KBM-7 (cell line): ENCODE data around the gene TTC9C.
"Not testable (repeated sequence)": the region's sequence is repeated elsewhere in the genome, so short reads cannot be mapped to it uniquely, and the experiment has no call there.

Source experiments
- DNase-seq: peaks from one replicate; pipeline ENCODE4 v3.0.0-alpha.2; 2015
- in situ Hi-C: fragments of 300-500 bp; cut with MboI; formaldehyde crosslinking; loops from 2 replicates; pipeline ENCODE4 v1.14.3; 2020; ENCODE audit warnings: low sequenced_read_pairs, low pct_unique_long_range_greater_than_20kb, mixed read lengths

TTC9C gene, protein sequence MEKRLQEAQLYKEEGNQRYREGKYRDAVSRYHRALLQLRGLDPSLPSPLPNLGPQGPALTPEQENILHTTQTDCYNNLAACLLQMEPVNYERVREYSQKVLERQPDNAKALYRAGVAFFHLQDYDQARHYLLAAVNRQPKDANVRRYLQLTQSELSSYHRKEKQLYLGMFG

DNA sequence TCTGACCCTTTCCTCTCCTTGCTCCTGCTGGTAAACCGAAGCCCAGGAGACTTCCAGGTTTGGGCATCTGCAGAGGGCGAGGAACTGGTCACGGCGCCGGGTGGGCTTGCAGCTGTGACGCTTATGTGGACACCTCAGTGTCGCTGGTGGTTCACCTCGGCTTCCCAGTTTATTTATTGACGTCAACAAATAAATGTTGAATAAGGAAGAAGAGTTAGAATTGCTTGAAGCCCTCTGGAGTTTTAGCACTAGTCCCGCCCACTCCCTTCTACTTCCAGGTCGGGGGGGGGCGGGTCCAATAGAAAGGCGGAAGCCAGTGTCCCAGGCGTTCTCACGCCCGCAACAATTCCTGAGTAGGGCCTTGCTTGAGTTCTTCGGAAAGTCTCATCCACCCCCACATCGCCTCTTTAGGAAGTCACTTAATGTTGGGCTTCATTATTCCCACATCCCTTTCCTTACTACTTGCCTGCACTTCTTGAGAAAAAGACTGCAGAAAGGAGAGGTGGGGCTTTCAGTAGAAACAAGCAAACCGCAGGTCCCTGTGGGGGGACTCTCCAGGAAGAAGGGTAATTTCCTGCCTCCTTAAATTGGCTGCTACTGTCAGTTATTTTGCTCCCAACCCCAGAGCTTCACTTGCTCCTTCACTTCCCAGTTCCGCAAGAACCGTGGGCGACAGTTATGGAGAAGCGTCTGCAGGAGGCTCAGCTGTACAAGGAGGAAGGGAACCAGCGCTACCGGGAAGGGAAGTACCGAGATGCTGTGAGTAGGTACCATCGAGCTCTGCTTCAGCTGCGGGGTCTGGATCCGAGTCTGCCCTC, at the start of gene TTC9C:
Gene TTC9C (plus strand): TSS at position 316 of the 818 bp plus-strand sequence. CDS start 363 bp downstream, at position 679.
- in situ Hi-C loops: no loop called here
- DNase-seq: peak; percentile 93

DNA sequence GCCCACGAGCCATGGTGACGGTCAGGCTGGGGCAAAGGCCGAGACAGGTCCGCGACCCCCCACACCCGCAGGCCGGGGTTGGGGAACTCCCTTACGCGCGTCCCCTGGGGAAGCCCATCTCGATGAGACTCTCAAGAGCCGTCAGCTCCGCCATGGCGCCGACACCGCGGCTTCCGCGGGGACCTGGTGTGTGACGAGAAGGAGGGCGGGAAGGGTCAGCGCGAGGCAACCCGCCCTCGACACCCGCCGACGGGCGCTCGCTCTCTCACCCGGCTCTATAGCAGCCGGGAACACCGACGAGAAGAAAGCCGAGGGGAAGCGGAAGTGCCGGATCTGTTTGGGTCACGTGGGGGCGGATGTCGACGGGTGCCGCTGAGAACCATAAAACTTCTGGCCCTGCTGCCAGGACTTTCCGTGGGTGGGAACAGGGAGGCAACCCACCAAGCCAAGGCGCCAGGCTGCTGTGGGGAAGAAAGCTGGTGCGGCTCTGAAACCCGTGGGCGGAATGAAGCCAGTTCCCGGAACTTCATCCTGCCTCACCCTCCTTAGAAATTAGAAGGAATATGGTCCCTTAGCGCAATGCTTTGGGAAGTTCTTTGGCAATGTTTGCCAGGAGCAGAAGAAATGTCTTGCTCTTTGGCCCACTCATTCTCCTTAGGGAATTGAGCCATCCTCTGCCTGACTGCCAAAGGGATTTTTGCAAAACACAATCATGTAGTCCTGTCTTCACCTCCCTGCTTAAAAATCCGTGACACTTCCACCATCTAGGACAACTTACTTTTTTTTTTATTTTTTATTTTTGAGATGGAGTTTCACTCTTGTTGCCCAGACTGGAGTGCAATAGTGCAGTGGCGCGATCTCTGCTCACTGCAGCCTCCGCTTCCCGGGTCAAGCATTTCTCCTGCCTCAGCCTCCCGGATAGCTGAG, 49.3 kb upstream of the TTC9C start, which contains the start of gene UBXN1:
Gene UBXN1 (minus strand): TSS at position 304 of the 927 bp plus-strand sequence. CDS start 150 bp downstream, at position 154.
- DNase-seq: peak; percentile 91
- in situ Hi-C loops: loop anchor here (25.0 kb wide), 1 partner anchor 292 kb away; no protein-coding TSS in a partner anchor

DNA sequence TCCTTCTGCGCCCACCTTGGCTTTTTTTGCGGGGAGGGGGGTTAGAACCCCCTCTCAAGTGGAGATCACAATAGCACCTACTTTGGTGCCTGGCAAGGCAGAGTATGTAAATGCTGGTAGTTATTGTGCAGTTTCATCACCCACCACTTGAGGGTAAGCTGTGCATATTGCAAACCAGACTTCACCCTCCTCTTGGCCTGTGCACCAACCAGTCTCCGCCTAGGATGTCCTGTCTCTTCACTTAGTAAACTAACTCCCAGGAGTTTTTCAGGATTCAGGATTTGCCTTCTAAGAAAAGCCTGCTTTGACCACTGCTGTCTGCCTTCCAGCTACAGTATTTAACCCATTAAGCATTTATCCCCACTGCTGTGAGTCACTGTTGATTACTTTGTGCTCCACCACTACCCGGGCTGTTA, 47.5 kb upstream of the TTC9C start:
- in situ Hi-C loops: loop anchor here (25.0 kb wide), 1 partner anchor 294 kb away; no protein-coding TSS in a partner anchor
- peak; percentile 72 for DNase-seq

- in situ Hi-C loops: loop anchor here (25.0 kb wide), 1 partner anchor 295 kb away; no protein-coding TSS in a partner anchor
Measured at GRCh38 chr11:62682518-62682917, 45.8 kb upstream of the TTC9C start.

DNA sequence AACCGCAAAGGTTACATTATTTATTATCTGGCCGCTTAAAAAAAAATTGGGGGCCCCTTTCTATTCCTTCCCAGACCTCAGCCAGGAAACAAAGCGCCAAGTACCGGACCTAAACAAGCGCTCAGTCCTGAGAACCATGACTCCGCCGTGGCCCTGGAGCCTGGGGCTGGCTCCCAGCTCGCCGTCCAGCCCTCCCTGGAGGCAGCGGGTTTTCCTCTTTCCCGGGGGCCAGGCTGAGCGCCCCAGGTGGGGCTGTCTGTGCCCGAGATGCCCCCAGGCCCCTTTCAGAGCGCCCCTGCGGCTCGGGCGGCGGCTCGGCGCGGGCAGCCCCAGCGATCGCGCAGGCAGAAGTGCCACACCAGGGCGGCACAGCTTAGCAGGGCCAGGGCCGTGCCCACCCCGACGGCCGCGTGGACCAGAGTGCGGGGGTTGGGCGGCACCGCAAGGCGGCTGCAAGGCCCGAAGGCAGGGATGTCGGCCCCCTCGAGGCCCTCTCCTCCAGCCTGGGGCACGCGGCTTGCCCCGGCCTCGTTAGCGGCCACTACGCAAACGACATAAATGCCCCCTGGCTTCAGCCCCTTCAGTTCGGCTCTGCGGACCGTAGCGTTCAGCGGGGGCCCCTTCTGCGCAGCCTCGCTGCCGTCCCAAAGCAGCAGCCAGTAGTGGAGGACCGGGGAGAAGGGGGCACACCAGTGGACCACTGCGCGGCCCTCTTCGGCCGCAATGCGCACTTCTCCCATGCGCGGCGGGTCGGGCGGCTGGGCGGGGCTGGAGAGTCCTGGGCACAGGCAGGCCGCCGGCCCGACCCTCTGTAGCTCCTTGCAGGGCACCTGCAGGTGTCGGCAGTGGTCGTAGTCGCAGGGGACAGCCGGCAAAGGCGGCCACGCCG, 40.5 kb upstream of the TTC9C start:
- in situ Hi-C loops: loop anchor here (25.0 kb wide), 1 partner anchor 300 kb away; no protein-coding TSS in a partner anchor

More at GRCh38 chr11:62682518-62682917, 45.8 kb upstream of the TTC9C start:
- no peak for DNase-seq

DNA sequence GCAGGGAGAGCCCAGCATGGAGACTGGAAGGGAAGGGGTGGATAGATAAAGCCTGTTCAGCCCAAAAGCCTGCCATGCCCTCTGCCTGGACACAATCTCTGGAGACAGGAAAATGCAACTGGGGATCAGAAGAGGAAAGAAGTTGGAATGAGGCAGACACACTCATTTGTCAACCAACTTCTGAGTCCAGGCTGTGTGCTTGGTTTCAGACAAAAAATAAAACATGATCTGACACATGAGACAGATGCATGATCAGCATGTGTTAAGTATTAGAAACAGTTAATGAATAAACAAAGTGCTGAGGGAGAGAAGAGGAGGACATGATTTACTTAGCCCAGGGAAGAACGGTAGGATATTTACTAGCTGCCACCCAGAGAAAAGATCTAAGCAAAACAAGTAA, 39.8 kb upstream of the TTC9C start:
- in situ Hi-C loops: loop anchor here (25.0 kb wide), 1 partner anchor 301 kb away; no protein-coding TSS in a partner anchor
- DNase-seq: no peak

More for the DNA sequence above, 40.5 kb upstream of the TTC9C start:
- DNase-seq: no peak

DNA sequence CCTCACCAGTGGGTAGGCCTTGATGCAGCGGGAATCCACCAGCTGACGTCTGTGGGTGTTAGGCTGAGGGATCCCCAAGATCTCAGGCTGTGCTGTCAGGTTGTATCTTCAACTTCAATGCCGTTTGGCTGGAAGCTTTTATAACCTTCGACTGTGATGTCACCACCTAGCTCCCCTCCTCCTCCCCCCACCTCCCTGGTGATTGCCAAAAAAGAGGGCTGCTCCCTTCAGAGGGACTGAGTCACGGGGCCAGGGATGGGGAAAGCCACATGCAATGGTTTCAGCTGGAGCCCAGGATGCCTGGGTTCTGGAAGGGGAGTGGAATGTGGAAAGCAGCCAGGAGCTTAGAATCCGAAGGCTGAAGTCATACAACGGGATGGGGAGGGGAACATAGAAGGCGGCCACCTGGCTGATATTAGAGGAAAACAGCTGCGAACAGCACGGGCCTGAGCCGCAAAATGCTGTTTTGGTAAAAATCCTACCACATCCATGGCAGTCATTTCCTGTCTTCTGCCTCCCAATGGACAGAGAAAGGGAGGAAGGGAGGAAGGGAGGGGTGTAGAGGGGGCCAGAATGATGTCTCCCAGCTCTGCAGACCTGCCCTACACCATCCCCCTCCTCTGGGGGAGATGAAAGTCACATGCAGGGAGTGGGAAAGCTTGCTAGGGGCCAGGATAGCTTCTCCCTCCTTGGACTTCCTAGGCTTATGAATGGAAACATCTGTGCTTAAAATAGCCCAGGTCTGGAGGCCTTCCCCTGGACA, 38.7 kb upstream of the TTC9C start, which contains the start of gene LRRN4CL:
Gene LRRN4CL (minus strand): TSS at position 110 of the 763 bp plus-strand sequence. CDS start 1,022 bp downstream, outside the sequence.
- in situ Hi-C loops: loop anchor here (25.0 kb wide), 1 partner anchor 302 kb away; no protein-coding TSS in a partner anchor
- no peak for DNase-seq

GRCh38 chr11:62693624-62694023, 34.7 kb upstream of the TTC9C start:
- in situ Hi-C loops: loop anchor here (25.0 kb wide), 1 partner anchor 306 kb away; no protein-coding TSS in a partner anchor

GRCh38 chr11:62694455-62695167, 33.7 kb upstream of the TTC9C start:
- in situ Hi-C loops: loop anchor here (25.0 kb wide), 1 partner anchor 307 kb away; no protein-coding TSS in a partner anchor
- peak; percentile 73 for DNase-seq

More at GRCh38 chr11:62693624-62694023, 34.7 kb upstream of the TTC9C start:
- DNase-seq: not testable (repeated sequence)

GRCh38 chr11:62702246-62702645, 26.0 kb upstream of the TTC9C start:
- no peak for DNase-seq
- in situ Hi-C loops: no loop called here

GRCh38 chr11:62703921-62704320, 24.4 kb upstream of the TTC9C start:
- in situ Hi-C loops, DNase-seq: not testable (repeated sequence)

GRCh38 chr11:62705413-62705812, 22.9 kb upstream of the TTC9C start:
- in situ Hi-C loops: no loop called here
- DNase-seq: no peak

DNA sequence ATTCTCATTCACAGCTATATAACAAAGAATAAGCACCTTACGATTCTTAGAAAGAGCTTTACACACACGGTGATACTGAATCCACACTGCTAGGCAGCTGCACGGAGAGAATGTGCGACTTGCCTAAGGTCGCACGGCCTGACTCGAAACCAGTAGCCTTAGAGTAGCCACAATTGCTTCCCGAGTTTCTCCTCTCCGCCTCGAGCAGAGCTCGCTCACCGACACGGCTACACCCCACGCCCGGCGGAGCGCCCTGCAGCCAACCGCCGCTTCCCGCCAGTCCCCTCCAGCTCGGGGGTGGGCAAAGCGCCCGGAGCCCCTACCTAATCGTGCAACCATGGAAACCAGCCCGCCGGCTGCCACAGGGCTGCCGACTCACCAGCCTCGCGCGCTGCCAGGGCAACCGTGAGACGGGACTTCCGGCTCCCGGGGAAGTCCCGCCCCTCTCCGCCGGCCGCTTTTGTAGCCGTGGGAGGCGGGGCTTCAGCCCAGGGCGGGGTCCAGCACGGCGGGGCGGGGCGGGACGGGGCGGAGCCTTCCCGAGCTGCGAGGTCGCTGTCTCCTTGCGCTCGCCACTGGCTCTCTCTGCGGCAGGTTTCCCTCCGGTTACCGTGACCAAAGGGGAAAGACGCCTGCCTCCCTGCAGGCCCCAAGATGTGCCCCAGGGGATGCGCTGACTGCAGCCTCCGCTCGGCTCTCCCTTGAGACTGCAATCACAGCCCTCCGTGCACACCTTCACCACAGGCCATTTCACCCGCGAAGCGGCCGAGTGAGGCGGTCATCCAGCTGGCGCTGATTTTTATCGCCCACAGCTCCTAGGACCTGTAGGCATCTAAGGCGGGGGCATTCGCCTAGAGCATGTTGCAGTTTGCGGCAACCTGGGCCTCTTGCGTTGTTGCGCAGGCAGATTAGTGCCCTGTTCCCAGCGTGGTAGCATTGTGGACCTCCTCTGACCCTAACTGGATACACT, 22.1 kb upstream of the TTC9C start:
- in situ Hi-C loops: no loop called here
- peak; percentile 88 for DNase-seq

- DNase-seq: no peak
- in situ Hi-C loops: no loop called here
Measured at GRCh38 chr11:62706850-62707247, 21.4 kb upstream of the TTC9C start.

DNA sequence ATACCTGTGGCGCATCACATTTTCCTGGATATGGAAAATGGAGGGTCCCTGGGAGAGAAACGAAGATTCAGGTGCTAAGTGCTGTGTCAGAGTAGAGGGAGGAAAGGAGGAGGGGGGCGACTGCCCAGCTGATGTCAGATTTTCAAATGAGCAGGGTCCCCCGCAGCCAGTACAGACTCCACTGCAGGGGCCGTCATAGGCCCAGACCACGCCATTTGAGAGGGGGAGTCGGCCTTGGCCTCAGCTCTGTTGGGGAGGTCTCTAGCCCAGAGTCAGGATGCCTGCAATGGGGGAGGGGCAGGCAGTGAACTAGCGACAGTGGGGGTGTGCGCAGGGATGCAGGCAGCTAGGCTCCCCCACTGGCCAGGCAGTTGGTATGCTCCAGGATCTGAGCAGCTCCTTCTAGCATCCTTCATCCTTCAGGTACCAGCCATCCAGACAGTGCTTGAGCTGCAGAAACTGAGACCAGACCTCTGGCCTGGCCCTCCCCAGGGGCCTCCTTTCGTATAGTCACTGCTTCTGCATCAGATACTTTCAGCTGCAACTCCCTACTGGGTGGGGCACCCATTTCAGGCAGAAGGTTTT, 20.9 kb upstream of the TTC9C start, which contains the start of the genes BSCL2 and GNG3:
Gene BSCL2 (minus strand): TSS at position 148 of the 585 bp plus-strand sequence. CDS start 229 bp downstream, outside the sequence.
Gene GNG3 (plus strand): TSS at position 400 of the 585 bp plus-strand sequence. CDS start 620 bp downstream, outside the sequence.
- in situ Hi-C loops: no loop called here
- peak; percentile 6 for DNase-seq
